K562 (cell line): Measurements from ENCODE around the gene FCHO2. TPM values are rescaled to one million over a fixed set of nuclear protein-coding genes. Genes with fewer than 3 reads are reported as not detected.
A peak's percentile ranks its signal among the peaks of the same experiment; 100 is the strongest.

ENCODE experiments used
- ATAC-seq: fragments of 200-7000 bp; cut with Tn5 transposase; 3 replicates; pipeline ENCODE4 v1.9.1; 2020; ENCODE audit warnings: moderate library complexity
- BruUV-seq: library from RNA; stranded (reverse); fragments of 400-500 nt; replicated peaks from 2 replicates; lab custom pipeline; 2021; lab: Mats Ljungman, UMichigan
- CTCF ChIA-PET: fragments of 300-600 bp; formaldehyde crosslinking; extraction: SDS; loops from one replicate; lab custom pipeline; 2021; ENCODE audit warnings: low intra/inter-chr PET ratio; lab: Yijun Ruan, JAX
- POLR2A ChIA-PET: fragments of 300-600, 350-650 bp; sonication (Branson Sonifier 250); formaldehyde crosslinking; extraction: SDS; loops from one replicate; lab custom pipeline; 2021; ENCODE audit warnings: antibody characterized with exemption, inconsistent platforms; lab: Yijun Ruan, JAX
- DNase-seq, 4 experiments: peaks; one replicate each; pipeline versions ENCODE4 v3.0.0 to v3.0.0-alpha.2; 2011 to 2018; ENCODE audit warnings: low spot score in 3 of 4, mixed read lengths in 3 of 4; ENCODE audit errors: extremely low read depth in 1 of 4
- FAIRE-seq: peaks from 2 replicates; lab custom pipeline; 2011; peaks lifted over from hg19 to GRCh38; lab: Jason Lieb, UNC
- H2AFZ ChIP-seq: 2 replicates; pipeline ENCODE4 v1.6.0; 2011; ENCODE audit warnings: low read depth, low read length, control low read depth, inconsistent platforms
- H3K27ac ChIP-seq: fragments of 200-600 bp; 3 replicates; pipeline ENCODE4 v1.8.0; 2011; ENCODE audit warnings: low read depth, mild to moderate bottlenecking, control low read depth, inconsistent platforms, low read length, moderate library complexity, mixed read lengths; ENCODE audit errors: extremely low read depth
- H3K27me3 ChIP-seq, 2 experiments: fragments of 300-600 bp in 1 of 2; 2 replicates in 1 of 2; 3 replicates in 1 of 2; pipeline versions ENCODE4 v1.6.0 to v1.8.0; 2011; ENCODE audit warnings: inconsistent platforms in 2 of 2, low read length in 2 of 2, mild to moderate bottlenecking in 1 of 2, mixed read lengths in 1 of 2, moderate library complexity in 1 of 2; ENCODE audit not compliant: control insufficient read depth in 2 of 2, insufficient read depth in 2 of 2
- H3K36me3 ChIP-seq: fragments of 300-600 bp; 3 replicates; pipeline ENCODE4 v1.8.0; 2011; ENCODE audit warnings: mild to moderate bottlenecking, low read length, inconsistent platforms; ENCODE audit not compliant: control insufficient read depth, insufficient read depth
- H3K4me1 ChIP-seq, 2 experiments: fragments of 200-600 bp in 1 of 2; replicated peaks in 1 of 2; 2 replicates in 1 of 2; 3 replicates in 1 of 2; pipeline versions ENCODE4 v1.5.1 to v1.8.0; 2011; ENCODE audit warnings: inconsistent platforms in 2 of 2, low read length in 2 of 2, mild to moderate bottlenecking in 1 of 2, mixed read lengths in 1 of 2, moderate library complexity in 1 of 2; ENCODE audit not compliant: control insufficient read depth in 2 of 2, insufficient read depth in 2 of 2
- H3K4me2 ChIP-seq: 2 replicates; pipeline ENCODE4 v1.6.1; 2011; ENCODE audit warnings: low read length, control low read depth, inconsistent platforms, mixed read lengths; ENCODE audit not compliant: insufficient read depth
- H3K4me3 ChIP-seq: fragments of 200-600 bp; sonication (generic), shearing (Covaris generic); 2 replicates; pipeline ENCODE4 v1.5.1; 2016; ENCODE audit warnings: control low read depth, inconsistent platforms
- H3K79me2 ChIP-seq: fragments of 200-600 bp; 3 replicates; pipeline ENCODE4 v1.8.0; 2011; ENCODE audit warnings: low read length, inconsistent platforms; ENCODE audit not compliant: control insufficient read depth, insufficient read depth
- H3K9ac ChIP-seq, 2 experiments: 2 replicates each; pipeline versions ENCODE4 v1.6.0 to v1.6.1; 2011; ENCODE audit warnings: low read depth in 2 of 2, low read length in 2 of 2, control low read depth in 1 of 2, inconsistent platforms in 1 of 2, mild to moderate bottlenecking in 1 of 2, mixed read lengths in 1 of 2; ENCODE audit not compliant: insufficient read depth in 1 of 2
- H3K9me1 ChIP-seq: one replicate; pipeline ENCODE4 v1.6.0; 2011; ENCODE audit warnings: inconsistent platforms, mild to moderate bottlenecking, low read length, moderate library complexity; ENCODE audit not compliant: control insufficient read depth, insufficient read depth
- H3K9me3 ChIP-seq: replicated peaks from 2 replicates; pipeline ENCODE4 v1.5.1; 2011; ENCODE audit warnings: low read depth, low read length, inconsistent platforms; ENCODE audit not compliant: control insufficient read depth, insufficient read depth
- H4K20me1 ChIP-seq: replicated peaks from 2 replicates; pipeline ENCODE4 v1.6.1; 2011; ENCODE audit warnings: low read length, inconsistent platforms, mixed read lengths; ENCODE audit not compliant: control insufficient read depth, insufficient read depth
- ADNP ChIP-seq: fragments of 200-800 bp; sonication (Bioruptor generic); IDR thresholded peaks from 2 replicates; pipeline ENCODE4 v1.6.1; 2016; ENCODE audit warnings: missing genetic modification characterization, missing compliant biosample characterization
- BCOR ChIP-seq: fragments of 450-650 bp; IDR thresholded peaks from 2 replicates; pipeline ENCODE4 v1.6.1; 2016
- CUX1 ChIP-seq: fragments of 200-800 bp; sonication (Bioruptor generic); IDR thresholded peaks from 2 replicates; pipeline ENCODE4 v1.6.1; 2016; ENCODE audit warnings: missing genetic modification characterization, missing compliant biosample characterization
- GATA2 ChIP-seq: sonication (generic); formaldehyde crosslinking; IDR thresholded peaks from 2 replicates; pipeline ENCODE4 v1.4.0; 2020; ENCODE audit warnings: mild to moderate bottlenecking, missing genetic modification reagents
- KDM1A ChIP-seq, 2 experiments: fragments of 450-650 bp; IDR thresholded peaks; 2 replicates each; pipeline ENCODE4 v1.6.1; 2016; ENCODE audit warnings: mild to moderate bottlenecking in 2 of 2
- RBM34 ChIP-seq: fragments of 200-400 bp; formaldehyde crosslinking; IDR thresholded peaks from 2 replicates; pipeline ENCODE4 v1.6.1; 2018; ENCODE audit warnings: low read length, borderline replicate concordance; ENCODE audit not compliant: insufficient read depth
- ZNF146 ChIP-seq: IDR thresholded peaks from one replicate; pipeline ENCODE4 v1.6.1; 2018; ENCODE audit warnings: missing compliant biosample characterization; ENCODE audit not compliant: unreplicated experiment
- WGBS: fragments of 100-300 bp; shearing (Covaris generic); methylation state at CpG from one replicate; pipeline ENCODE4 v1.1.6; 2016; ENCODE audit warnings: low coverage, mixed read lengths; ENCODE audit not compliant: insufficient coverage; ENCODE audit errors: missing lambda C conversion rate; 5-methylcytosine and 5-hydroxymethylcytosine counted together
- in situ Hi-C: fragments of 300-500 bp; cut with MboI; formaldehyde crosslinking; loops from 4 replicates; pipeline ENCODE4 v1.15.0; 2018; ENCODE audit warnings: inconsistent platforms, mixed read lengths
- intact Hi-C: fragments of 100-400 bp; cut with micrococcal nuclease; formaldehyde crosslinking; loops from 2 replicates; pipeline ENCODE4 v1.14.2; 2022
- polyA plus RNA-seq, 8 experiments: library from polyadenylated mRNA; depleted of rRNA in 4 of 8; stranded (reverse) in 5 of 8; unstranded in 3 of 8; fragments of >200 nt; fragmentation: Nextera tagmentation in 2 of 8; fragmentation: Illumina TruSeq in 1 of 8; extraction: Ambion mirVana in 2 of 8; extraction: Trizol in 1 of 8; gene quantifications; 2 replicates each; pipeline versions ENCODE4 v1.2.1 to v1.2.3, GENCODE V29; 2011 to 2014; ENCODE audit warnings: inconsistent platforms in 1 of 8, missing spikeins in 1 of 8
- total RNA-seq, 7 experiments: library from RNA; depleted of rRNA in 6 of 7; stranded (reverse); fragments of >200 nt in 6 of 7; fragmentation: Illumina TruSeq in 2 of 7; extraction: Trizol in 2 of 7; gene quantifications; 2 replicates each; pipeline versions ENCODE4 v1.2.1 to v1.2.3, GENCODE V29; 2011 to 2021; ENCODE audit warnings: low replicate concordance in 1 of 7

FCHO2 gene
- total and polyA plus RNA-seq, 9 of the 15 experiments (the other 6 are each of a cell fraction or from before 2014, with no cell fraction given), result 4.4 to 13.4 (median 8.3) TPM

- ChIA-PET CTCF (no interaction called here), POLR2A (no interaction called here)
- no peak overlapping the region for H3K4me2 ChIP-seq
- no peaks in the 10 kb centered on the region for H3K9me3 ChIP-seq
- 0 out of 2 replicates have a peak, but pooled peaks have one; percentile 34 for TF ChIP-seq ADNP (tag)
- TF ChIP-seq CUX1, result no peak
- 0 out of 2 replicates have a peak, but pooled peaks have one; percentile 36 for TF ChIP-seq GATA2
- TF ChIP-seq KDM1A (IDR thresholded peaks at IDR 0.05), result 0 out of 4 replicates have a peak, but pooled peaks of 1 of the 2 experiments have one; percentile 27
- TF ChIP-seq RBM34, result no peak
- peak; percentile 48; the same call in 1 of the 2 replicates for TF ChIP-seq BCOR
- TF ChIP-seq ZNF146 (CRISPR knock-in tag), result peak; percentile 96
- no peak overlapping the region for H3K4me3 ChIP-seq
- H3K27ac ChIP-seq, result no peak overlapping the region
- H3K9ac ChIP-seq, result no peak overlapping the region
- intact Hi-C loops, result no loop called here
- H3K9me1 ChIP-seq, result no peaks in the 10 kb centered on the region
- ATAC-seq (no peak), DNase-seq (no peak), FAIRE-seq (no peak)
- H3K4me1 ChIP-seq, result no peaks in the 10 kb centered on the region
- no peaks in the 10 kb centered on the region for H4K20me1 ChIP-seq
- in situ Hi-C loops, result no loop called here
- BruUV-seq, result no TSS peak
- 65% methylated on average over 1 of the region's 1 CpG for WGBS
- H3K36me3 ChIP-seq, result peaks cover 24% of the 10 kb centered on the region; the same call in 2 of the 3 replicates
- H3K27me3 ChIP-seq, result no peaks in the 10 kb centered on the region
- no peak overlapping the region for H2AFZ ChIP-seq
- H3K79me2 ChIP-seq, result no peaks in the 10 kb centered on the region
Measured at GRCh38 chr5:72994578-72994977, 38.7 kb downstream of the FCHO2 start.
